AG08395 (cell line): ENCODE data around the gene TMEM236.

ENCODE experiments used
- DNase-seq: peaks from one replicate; pipeline ENCODE4 v3.0.0; 2012; ENCODE audit warnings: mixed read lengths, low spot score

The TMEM236 gene

DNA sequence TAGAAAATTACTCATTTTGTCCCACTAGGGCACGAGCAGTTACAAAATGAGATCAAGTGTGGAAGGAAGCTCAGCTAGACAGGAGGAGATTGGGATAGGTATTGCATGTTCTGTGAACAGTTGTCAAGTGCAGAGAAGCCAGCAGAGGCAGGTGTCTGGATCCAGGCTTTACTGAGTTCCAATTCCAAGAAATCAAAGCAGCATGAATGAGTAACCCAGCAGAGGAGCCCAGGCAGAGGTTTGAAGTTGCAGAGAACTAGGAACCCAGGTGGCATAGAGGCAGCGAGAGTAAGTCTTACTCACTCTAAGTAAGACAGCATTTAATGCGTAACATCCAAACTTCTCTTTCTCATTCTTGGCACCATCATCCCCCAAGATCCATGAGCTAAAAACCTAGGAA lies 68.9 kb downstream of the TMEM236 start:
- no peak for DNase-seq

DNA sequence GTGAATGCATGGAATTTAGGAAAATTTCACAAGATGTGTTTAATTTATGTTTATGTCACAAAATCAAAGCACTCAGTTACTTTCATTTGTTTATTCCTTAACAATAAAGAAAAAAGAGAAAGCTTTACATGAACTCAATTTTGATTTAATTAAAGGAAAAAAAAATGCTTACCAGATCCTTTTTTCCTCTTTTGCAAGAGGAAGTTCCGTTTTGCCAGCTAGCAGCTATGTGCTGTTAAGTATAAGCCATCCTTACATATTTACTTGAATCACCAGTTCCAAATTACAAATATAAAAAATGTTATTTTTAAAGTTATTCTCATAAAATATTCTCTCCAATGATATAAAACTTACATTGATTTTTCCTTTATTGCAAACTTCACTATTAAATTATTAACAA lies 69.9 kb downstream of the TMEM236 start:
- DNase-seq = no peak

DNA sequence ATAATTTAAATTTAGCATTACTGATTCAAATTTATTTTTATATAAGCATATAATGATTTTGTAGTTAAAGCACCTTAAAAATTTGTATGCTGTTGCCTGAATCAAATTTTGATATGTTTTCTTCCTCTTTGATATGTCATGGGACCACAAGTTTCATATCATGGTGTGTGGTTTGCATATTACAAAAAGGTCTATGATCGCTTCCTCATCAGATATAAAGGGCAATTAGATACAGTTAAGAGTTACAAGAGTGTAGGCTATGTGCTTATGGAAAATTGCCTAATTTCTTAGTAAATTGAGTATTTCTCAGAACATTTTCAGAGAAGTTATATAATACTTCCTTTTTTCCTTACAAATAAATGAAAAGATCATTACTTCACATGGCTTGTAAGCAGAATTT lies 79.3 kb downstream of the TMEM236 start:
- DNase-seq = no peak

DNA sequence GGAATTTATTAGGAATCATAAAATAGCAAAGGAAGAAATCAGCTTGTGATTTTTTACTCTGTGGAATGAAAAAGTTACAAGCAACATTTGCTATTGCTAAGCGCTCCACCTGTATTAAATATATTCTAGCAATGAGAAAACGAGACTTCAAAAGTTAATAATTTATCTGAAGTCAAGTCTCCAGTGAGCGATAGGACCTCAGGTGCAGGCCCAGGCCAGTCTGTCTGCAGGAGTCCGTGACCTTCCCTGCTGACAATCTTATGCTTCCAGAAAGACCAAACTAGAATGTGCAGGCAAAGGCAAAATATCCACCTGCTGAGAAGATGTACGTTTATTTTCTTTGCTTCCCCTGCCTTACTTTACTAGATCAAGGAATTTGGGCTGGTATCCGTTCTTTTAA lies 79.9 kb downstream of the TMEM236 start:
- DNase-seq = no peak

DNA sequence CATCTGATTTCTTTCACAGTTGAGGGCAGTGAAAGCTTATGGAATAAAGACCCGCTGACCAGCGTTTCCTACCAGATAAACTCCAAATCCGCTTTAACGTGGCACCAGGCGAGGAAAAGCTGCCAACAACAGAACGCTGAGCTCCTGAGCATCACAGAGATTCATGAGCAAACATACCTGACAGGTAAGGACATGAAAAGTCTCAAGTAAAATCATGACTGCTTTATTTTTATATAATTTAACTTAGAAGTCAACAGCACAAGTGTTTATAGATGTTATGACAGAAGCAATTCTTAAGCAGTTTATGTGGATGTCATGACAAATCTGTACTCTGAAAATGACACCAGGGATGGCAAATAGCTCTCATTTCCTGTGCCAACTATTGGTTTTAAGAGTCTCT lies 81.7 kb downstream of the TMEM236 start:
- DNase-seq = no peak

DNA sequence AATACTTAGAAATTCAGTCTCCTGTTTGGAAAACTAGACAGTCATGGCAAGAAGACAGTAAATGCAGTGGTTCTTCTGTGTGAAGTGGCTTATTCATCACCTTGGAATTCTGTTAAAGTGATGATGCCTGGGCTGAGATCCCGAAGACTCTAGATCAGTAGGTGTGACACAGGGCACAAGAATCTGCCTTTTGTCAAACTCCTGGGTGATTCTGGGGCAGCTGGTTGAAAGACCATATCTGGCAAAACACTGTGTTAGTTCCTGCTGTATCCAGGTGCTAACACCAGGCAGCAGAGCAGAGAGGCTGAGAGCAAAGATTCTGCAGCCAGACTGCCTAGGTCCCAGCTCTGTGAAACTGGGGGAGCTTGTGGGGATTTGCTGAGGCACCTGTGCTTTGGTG lies 83.7 kb downstream of the TMEM236 start:
- DNase-seq = peak; percentile 91

DNA sequence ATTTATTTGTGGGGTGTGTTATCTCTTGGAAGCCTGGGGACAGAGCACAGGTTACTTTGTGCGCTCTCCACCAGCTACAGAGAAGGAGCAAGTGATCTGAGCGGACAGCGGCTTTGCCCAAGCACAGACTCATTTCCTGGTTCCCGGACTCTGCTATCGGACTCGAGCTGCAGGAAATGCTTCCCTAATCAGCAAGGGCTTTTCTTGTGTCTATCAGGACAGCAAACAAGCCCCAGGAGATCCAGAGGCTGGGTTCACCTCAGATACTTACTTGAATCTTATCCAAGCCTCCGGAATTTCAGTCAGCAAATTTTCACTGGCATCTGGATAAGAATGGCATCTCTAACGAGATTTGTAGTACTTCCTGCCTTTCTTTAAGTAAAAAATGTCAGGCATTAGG lies 84.9 kb downstream of the TMEM236 start:
- peak; percentile 46 for DNase-seq

DNA sequence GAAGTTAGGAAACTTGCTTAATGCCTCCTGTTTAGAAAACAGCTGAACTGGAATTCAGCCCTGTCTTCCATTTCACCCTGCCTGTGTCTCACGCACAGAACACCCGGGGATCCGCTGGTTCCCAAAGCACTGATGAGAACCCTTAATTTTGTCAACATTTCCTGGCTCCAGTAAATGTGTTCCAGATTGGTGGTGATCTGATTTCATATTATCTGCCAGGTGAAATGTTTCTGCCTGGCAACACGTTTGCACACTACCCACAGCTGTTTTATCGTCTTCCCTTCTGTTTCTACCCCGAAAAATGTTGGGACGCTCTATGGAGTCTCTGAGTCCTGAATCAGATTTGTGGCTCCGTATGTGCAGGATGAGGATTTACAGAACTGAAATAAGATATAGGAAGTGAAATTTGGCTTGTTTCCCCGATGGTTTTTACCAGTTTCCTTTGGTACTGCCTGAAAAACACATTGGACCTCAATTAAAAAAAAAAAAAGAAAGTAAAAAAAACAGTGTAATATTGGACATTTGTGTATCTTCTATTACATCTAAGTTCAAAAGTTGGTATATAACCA lies 86.2 kb downstream of the TMEM236 start:
- DNase-seq = no peak

DNA sequence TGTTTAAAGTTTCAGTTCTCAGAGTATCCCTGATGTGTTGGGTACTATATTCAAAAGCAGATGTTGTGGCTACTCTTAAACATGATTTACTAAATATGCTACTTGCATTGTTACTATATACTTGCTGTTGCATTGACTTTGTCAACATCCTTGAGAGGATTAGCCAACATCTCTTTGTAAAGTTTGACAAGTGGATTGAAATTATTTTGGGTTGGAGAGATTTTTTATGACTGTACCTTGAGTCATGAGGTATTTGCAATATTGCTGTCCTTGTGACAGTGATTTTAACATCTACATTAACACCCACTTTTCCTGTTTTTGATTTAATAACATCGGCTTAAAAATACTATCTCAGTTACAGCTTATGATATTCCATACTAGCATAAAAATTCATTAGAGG lies 89.0 kb downstream of the TMEM236 start:
- no peak for DNase-seq

DNA sequence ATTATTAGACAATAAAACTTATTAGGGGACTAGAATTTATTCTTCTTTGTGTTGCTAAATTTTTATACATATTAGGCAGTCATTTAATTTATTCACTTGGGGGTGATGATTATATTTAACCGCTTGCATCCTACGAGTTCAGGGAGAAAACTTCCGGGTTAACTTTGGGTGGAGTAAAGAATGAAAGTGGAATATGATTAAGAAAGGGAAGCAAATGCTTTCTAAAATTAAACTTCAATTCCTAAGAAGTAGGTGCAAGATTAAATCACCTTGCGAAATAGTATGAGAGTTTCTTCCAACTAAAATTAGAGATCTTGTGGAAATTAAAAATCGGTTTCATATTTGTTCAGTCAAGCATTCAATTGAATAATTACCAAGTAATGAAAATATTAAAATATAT lies 90.6 kb downstream of the TMEM236 start:
- DNase-seq = no peak

DNA sequence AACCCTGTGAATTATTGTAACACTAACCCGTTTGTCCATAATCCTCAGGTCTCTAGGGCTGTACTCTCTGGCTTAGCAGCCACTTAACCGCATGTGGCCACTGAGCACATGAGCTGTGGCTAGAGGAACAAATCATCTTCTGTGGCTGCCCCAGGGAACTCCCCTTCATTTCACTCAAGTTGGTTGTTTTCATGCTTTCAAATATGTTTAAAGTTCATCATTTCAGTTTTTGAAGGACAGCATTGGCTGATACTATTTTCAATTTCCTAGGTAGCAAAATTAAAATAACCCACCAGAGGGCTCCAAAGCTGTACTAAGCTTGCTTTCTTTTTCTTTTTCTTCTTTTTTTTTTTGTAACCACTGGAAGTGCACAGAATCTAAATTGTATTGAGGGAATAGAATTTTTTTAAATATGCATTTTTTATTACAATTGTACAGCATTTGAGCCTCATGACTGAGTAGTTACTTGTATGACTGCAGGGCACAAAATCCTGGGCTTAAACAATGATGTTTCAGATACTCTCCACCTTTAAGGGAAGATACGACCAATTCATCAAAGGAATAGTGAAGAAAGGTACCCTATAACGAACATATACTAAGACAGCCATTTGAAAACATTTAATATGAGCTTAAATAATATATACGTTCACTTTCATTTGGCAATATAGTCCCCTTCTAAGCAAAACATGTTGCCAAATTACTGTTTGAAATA lies 95.7 kb downstream of the TMEM236 start:
- DNase-seq = peak; percentile 51

DNA sequence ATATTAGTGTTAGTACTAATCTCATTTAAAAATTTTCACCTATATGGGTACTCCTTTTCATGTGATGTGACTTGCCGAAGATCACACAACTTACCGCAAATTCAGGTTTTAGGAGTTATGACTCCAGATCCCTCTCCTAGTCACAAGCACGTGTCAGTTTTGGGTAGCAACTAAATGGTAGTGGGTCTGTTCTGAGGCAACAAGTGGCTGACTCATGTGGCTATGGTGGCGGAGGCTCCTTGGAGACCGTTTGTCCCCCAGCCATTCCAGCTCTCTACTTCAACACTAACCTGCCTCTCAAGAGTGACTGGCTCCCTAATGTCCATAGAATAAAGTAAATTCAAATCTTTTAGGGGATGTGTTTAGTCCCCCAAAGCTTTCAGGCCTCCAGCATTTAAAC lies 96.6 kb downstream of the TMEM236 start:
- no peak for DNase-seq
